ENCODE data around the gene MAP3K13. TPM values are rescaled to one million over a fixed set of nuclear protein-coding genes. Genes with fewer than 3 reads are reported as not detected.
A peak's percentile ranks its signal among the peaks of the same experiment; 100 is the strongest.

The MAP3K13 gene
- total and polyA plus RNA-seq, 5 experiments from 2014 or later, result 11.7 to 55.7 (median 44.2) TPM

DNA sequence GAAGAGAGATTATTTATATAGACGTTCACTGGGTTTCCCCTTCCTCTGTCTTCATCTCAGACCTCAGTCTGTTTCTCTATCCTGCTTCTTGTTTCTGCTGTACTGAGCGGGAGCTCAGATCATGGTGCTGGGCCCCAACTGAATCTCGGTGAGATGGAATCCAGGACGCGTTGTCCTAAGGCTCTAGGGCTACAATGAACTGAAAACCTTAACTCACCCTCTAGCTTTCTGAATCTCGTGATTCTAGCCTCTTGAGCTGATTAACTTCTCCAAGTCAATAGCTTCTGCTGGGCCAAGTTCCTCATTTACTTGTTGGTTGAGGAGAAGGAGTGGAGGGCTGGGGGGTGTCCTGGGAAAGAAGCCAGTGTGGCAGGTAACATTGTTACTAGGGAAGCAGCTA, 32.7 kb upstream of the MAP3K13 start:
- Mint-ChIP-seq H3K36me3 (peaks cover 0 to 2% (median 0%) of the 10 kb centered on the region in 3 donors), H3K9me3 (no peaks in the 10 kb centered on the region), H3K27me3 (peaks cover 0 to 10% (median 0%) of the 10 kb centered on the region in 5 donors), H3K4me1 (peaks cover 0 to 8% (median 0%) of the 10 kb centered on the region in 4 donors), H3K27ac (no peak overlapping the region), H3K4me3 (no peak overlapping the region)
- DNase-seq, result no peak
- ATAC-seq, result no peak
- POLR2A ChIA-PET, result no interaction called here

DNA sequence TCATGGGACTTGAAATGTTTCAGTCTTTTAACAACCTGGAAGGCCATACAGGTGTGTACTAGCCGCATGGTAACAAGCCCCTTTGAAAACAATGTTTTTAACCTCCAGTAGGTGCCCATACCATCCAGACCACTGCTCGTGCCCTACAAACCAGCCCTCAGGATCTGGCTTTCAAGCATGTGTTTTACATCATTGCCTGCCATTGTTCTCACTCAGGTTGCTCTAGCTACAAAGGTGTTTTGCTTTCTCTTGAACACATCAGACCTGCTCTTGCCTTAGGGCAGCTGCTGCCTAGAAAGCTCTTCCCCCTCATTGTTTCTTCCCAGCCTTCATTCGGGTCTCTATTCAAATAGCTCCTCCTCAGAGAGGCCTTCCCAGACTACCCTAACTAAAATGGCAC, 32.3 kb upstream of the MAP3K13 start:
- Mint-ChIP-seq H3K4me1 (peaks cover 0 to 8% (median 0%) of the 10 kb centered on the region in 4 donors), H3K27me3 (peaks cover 0 to 7% (median 0%) of the 10 kb centered on the region in 5 donors), H3K36me3 (peaks cover 0 to 2% (median 0%) of the 10 kb centered on the region in 3 donors), H3K27ac (no peak overlapping the region), H3K4me3 (no peak overlapping the region), H3K9me3 (no peaks in the 10 kb centered on the region)
- DNase-seq, result no peak
- no peak for ATAC-seq
- POLR2A ChIA-PET, result no interaction called here

DNA sequence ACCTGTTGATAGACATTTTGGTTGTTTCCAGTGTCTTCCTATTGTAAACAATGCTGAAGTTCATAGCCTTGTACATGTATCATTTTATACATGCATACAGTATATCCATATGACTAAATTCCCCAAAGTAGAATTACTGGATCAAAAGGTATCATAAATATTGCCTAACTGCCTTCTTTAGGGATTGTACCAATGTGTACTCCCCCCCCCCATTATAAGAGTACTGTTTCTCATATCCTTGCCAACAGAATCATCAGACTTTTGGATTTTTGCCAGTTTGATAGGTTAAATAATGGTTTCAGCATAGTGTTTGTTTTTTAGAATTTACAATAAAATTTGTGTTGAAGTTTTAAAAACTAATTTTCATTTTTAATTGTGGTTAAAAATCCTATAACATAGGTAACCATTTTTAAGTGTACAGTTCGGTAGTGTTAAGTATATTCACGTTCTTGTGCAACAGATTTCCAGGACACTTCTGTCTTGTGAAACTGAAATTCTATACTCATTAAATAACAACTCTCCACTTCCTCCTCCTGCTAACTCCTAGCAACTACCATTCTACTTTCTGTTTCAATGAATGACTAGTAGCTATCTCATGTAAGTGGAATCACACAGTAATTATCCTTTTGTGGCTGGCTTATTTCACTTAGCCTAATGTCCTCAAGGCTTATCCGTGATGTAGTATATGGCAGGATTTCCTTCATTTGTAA, 30.8 kb upstream of the MAP3K13 start:
- POLR2A ChIA-PET, result no interaction called here
- DNase-seq (no peak), ATAC-seq (no peak)
- peak overlapping the region in 1 of 10 donors; percentile 15 for H3K4me3 Mint-ChIP-seq
- no peak overlapping the region for H3K27ac Mint-ChIP-seq
- peaks cover 0 to 8% (median 0%) of the 10 kb centered on the region in 4 donors for H3K4me1 Mint-ChIP-seq
- H3K36me3 Mint-ChIP-seq, result no peaks in the 10 kb centered on the region
- H3K27me3 Mint-ChIP-seq, result peaks cover 0 to 4% (median 0%) of the 10 kb centered on the region in 5 donors
- peaks cover 0 to 2% (median 0%) of the 10 kb centered on the region in 9 donors for H3K9me3 Mint-ChIP-seq

DNA sequence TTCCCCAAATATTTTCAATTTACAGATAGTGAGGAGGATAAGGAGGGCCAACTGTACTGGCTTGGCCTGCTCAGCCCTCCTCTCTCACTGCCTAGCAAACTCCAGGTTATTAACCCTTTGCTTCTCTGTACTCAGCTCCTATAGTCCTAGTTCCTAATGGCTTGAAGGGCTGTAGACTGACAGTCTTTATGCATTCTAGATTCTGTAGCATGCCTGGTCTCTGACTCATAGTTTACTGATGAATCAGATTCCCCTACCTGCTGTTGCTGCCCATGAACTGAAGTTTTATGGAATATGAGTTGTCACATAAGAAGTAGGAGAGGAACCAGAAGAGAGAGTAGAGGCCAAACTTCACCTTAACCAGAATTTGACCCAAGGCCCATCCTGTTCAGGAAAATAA, 27.1 kb upstream of the MAP3K13 start:
- H3K27ac Mint-ChIP-seq, result peak overlapping the region in 1 of 10 donors; percentile 9
- H3K27me3 Mint-ChIP-seq, result peaks cover 0 to 5% (median 0%) of the 10 kb centered on the region in 5 donors
- ATAC-seq (no peak), DNase-seq (no peak)
- no peaks in the 10 kb centered on the region for H3K36me3 Mint-ChIP-seq
- H3K9me3 Mint-ChIP-seq, result peaks cover 0 to 2% (median 0%) of the 10 kb centered on the region in 9 donors
- H3K4me1 Mint-ChIP-seq, result peaks cover 0 to 8% (median 0%) of the 10 kb centered on the region in 4 donors
- POLR2A ChIA-PET, result no interaction called here
- H3K4me3 Mint-ChIP-seq, result no peak overlapping the region

GRCh38 chr3:185337231-185337816, 25.6 kb upstream of the MAP3K13 start:
- H3K4me3 Mint-ChIP-seq, result no peak overlapping the region
- peaks cover 0 to 3% (median 0%) of the 10 kb centered on the region in 4 donors for H3K4me1 Mint-ChIP-seq
- POLR2A ChIA-PET, result no interaction called here
- H3K27me3 Mint-ChIP-seq, result peaks cover 0 to 5% (median 0%) of the 10 kb centered on the region in 5 donors
- ATAC-seq (no peak), DNase-seq (no peak)
- no peak overlapping the region for H3K27ac Mint-ChIP-seq
- no peaks in the 10 kb centered on the region for H3K36me3 Mint-ChIP-seq
- H3K9me3 Mint-ChIP-seq, result peaks cover 0 to 2% (median 0%) of the 10 kb centered on the region in 9 donors

DNA sequence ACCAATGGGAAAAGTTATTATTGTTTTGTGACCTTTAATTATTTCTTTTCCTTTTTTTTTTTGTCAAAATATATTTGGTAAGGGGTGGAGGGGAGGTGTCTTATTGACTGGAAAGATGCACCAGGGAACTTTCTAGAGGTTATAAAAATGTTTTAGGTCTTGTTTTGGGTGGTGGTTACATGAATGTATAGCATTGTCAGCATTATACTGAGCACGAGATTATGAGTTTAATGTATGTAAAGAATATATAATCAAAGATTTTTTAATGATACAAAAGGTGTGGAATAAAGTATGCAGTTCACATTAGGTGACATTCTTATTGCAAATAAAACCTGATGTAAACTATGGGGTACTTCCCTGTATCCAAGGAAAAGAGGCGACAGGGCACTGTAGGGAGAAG, 23.0 kb upstream of the MAP3K13 start:
- H3K4me1 Mint-ChIP-seq, result peaks cover 0 to 7% (median 0%) of the 10 kb centered on the region in 4 donors
- POLR2A ChIA-PET, result no interaction called here
- H3K4me3 Mint-ChIP-seq, result no peak overlapping the region
- H3K36me3 Mint-ChIP-seq, result no peaks in the 10 kb centered on the region
- H3K27me3 Mint-ChIP-seq, result peaks cover 0 to 3% (median 0%) of the 10 kb centered on the region in 5 donors
- ATAC-seq (no peak), DNase-seq (no peak)
- no peak overlapping the region for H3K27ac Mint-ChIP-seq
- peaks cover 0 to 2% (median 0%) of the 10 kb centered on the region in 9 donors for H3K9me3 Mint-ChIP-seq

GRCh38 chr3:185340751-185341150, 22.2 kb upstream of the MAP3K13 start:
- Mint-ChIP-seq H3K4me1 (peaks cover 0 to 7% (median 0%) of the 10 kb centered on the region in 4 donors), H3K4me3 (no peak overlapping the region), H3K27me3 (peaks cover 0 to 4% (median 0%) of the 10 kb centered on the region in 5 donors), H3K36me3 (no peaks in the 10 kb centered on the region), H3K9me3 (peaks cover 0 to 2% (median 0%) of the 10 kb centered on the region in 9 donors), H3K27ac (no peak overlapping the region)
- POLR2A ChIA-PET, result no interaction called here
- ATAC-seq, result no peak
- DNase-seq, result no peak

DNA sequence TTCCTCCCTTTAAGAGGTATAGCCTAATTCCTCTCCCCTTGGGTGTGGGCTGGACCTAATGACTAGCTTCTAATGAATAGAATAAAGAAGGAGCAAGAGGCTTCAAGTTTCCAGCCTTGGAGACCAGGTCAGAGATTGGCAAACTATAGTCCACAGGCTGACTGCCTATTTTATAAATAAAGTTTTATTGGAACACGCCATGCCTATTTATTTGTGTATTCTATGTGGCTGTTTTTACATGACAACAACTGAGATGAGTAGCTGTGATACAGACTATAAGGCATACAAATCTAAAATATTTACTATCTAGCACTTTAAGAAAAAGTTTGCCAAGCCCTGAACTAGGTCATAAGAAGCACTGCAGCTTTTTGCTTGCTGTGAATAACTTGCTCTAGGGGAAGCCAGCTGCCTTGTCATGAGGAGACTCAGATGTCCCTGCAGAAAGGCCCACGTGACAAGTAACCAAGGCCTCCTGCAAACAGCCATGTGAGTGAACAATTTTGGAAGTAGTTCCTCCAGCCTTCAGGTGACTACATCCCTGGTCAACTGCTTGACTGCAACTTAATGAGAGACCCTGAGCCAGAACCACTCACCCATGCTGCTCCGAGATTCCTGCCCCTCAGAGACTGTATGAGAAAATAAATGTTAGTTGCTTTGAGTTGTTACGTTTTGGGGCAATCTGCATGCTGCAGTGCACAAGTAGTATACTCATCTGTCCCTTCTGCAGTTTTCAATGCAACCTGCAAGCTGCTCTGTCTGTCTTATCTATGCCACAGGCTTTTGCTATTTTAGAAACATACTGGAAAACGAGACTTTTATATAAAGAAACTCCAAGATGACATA, 21.1 kb upstream of the MAP3K13 start:
- Mint-ChIP-seq H3K9me3 (no peaks in the 10 kb centered on the region), H3K27ac (no peak overlapping the region), H3K4me3 (no peak overlapping the region), H3K4me1 (peaks cover 0 to 7% (median 0%) of the 10 kb centered on the region in 4 donors), H3K27me3 (peaks cover 0 to 4% (median 2%) of the 10 kb centered on the region in 5 donors), H3K36me3 (no peaks in the 10 kb centered on the region)
- ATAC-seq (no peak), DNase-seq (no peak)
- POLR2A ChIA-PET, result no interaction called here

DNA sequence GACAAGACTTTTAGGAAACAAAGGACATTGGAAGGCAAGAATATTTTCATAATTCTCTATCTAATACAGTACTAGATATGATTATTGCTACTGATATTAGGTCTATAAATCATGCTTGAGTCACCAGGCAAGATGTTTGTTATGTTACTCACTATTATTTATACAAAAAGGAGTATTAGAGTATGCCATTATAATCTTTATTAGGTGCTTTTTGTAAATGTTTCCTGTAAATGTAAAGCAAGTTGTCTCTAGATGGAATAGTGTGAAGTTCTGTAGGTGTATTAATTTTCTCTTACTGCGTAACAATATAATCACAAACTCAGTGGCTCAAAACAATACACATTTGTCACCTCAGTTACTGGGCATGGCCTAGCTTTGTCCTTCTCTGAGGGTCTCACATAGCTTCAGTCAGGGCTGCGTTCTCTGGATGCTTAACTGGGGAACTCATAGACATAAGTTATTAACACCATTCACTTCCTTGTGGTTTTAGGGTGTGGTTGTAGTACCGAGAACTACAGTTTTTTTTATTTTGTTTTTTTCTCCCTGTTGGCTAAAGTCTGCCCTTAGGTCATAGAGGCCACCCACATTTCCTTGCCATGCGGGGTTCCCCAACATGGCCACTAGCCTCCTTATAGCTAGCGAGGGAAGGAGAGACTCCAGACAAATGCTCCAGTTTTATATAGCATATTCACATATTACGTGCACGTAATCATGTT, 20.3 kb upstream of the MAP3K13 start:
- Mint-ChIP-seq H3K4me3 (no peak overlapping the region), H3K4me1 (peaks cover 0 to 7% (median 0%) of the 10 kb centered on the region in 4 donors), H3K27ac (no peak overlapping the region), H3K36me3 (no peaks in the 10 kb centered on the region), H3K27me3 (peaks cover 0 to 4% (median 2%) of the 10 kb centered on the region in 5 donors), H3K9me3 (no peaks in the 10 kb centered on the region)
- DNase-seq (no peak), ATAC-seq (no peak)
- POLR2A ChIA-PET, result no interaction called here

DNA sequence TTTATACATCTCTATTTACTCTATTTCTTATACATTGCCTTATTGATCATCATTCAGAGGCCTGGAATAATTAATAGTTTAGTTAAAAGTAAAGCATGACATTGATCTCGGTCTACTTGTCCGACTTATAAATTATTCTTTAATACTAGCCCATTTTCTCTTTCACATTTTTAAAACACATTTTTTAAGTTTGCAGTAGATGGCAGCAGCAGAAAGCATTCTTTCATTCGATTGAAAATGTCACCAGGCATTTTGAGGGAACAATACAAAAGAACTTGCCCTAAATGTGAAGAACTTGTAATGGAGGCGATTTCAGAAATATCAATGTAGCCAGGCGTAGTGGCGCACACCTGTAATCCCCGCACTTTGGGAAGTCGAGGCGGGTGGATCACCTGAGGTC, 15.5 kb upstream of the MAP3K13 start:
- Mint-ChIP-seq H3K4me1 (peaks cover 0 to 7% (median 0%) of the 10 kb centered on the region in 4 donors), H3K27ac (no peak overlapping the region), H3K36me3 (peaks cover 0 to 2% (median 0%) of the 10 kb centered on the region in 3 donors), H3K9me3 (peaks cover 0 to 4% (median 0%) of the 10 kb centered on the region in 9 donors), H3K4me3 (no peak overlapping the region), H3K27me3 (peaks cover 6 to 17% (median 11%) of the 10 kb centered on the region in 5 donors)
- POLR2A ChIA-PET, result no interaction called here
- DNase-seq (no peak), ATAC-seq (no peak)

GRCh38 chr3:185350841-185351240, 12.1 kb upstream of the MAP3K13 start:
- DNase-seq, result no peak
- Mint-ChIP-seq H3K4me3 (no peak overlapping the region), H3K27ac (peak overlapping the region in 1 of 10 donors; percentile 13), H3K4me1 (no peaks in the 10 kb centered on the region), H3K36me3 (peaks cover 0 to 2% (median 0%) of the 10 kb centered on the region in 3 donors), H3K27me3 (peaks cover 10 to 30% (median 12%) of the 10 kb centered on the region in 5 donors), H3K9me3 (peaks cover 0 to 4% (median 0%) of the 10 kb centered on the region in 9 donors)
- POLR2A ChIA-PET, result no interaction called here
- no peak for ATAC-seq

GRCh38 chr3:185351396-185351795, 11.5 kb upstream of the MAP3K13 start:
- Mint-ChIP-seq H3K27ac (no peak overlapping the region), H3K36me3 (peaks cover 0 to 2% (median 0%) of the 10 kb centered on the region in 3 donors), H3K9me3 (peaks cover 0 to 4% (median 0%) of the 10 kb centered on the region in 9 donors), H3K27me3 (peaks cover 10 to 32% (median 13%) of the 10 kb centered on the region in 5 donors), H3K4me3 (no peak overlapping the region), H3K4me1 (no peaks in the 10 kb centered on the region)
- POLR2A ChIA-PET, result no interaction called here
- DNase-seq, result no peak
- ATAC-seq, result no peak

Measured in naive thymus-derived CD8-positive, alpha-beta T cell (primary cell).